ENCODE measurements around the gene PTGER1. TPM values are rescaled to one million over a fixed set of nuclear protein-coding genes. Genes with fewer than 3 reads are reported as not detected.
"Not testable (repeated sequence)": the region's sequence is repeated elsewhere in the genome, so short reads cannot be mapped to it uniquely, and the experiment has no call there.

PTGER1 gene
- total RNA-seq, 1 experiment from 2014 or later: 0.42 TPM

DNA sequence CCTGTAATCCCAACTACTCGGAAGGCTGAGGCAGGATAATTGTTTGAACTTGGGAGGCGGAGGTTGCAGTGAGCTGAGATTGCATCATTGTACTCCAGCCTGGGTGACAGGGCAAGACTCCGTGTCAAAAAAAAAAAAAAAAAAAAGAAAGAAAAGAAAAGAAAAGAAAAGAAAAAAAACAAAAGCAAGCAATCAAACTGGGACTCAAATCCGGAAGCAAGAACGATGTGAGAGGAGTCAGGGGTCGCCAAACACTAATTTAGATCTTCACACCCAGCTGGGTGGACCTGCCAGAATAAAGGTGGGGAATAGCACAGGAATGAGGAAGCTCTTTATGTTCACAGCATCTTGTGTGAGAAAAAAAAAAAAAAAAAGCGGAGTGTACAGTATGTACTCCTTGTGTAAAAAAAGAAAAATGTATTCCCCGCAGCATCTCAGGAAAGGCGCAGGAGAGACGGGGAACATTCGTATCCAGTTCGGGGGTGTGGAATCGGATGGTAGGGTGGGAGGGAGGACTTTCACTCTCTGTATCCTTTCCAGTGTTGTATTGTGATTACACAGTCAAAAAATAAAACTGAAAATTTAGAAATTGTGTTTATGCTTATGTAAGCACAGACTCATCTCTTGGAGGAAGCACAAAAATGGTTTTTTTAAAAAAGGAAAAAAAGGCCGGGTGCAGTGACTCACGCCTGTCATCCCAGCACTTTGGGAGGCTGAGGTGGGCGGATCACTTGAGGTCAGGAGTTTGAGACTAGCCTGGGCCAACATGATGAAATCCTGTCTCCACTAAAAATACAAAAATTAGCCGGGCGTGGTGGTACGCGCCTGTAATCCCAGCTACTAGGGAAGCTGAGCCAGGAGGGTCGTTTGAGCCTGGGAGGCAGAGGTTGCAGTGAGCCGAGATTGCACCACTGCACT, 35.4 kb upstream of the PTGER1 start:
- Mint-ChIP-seq H3K4me3 (ENCODE audit: unreplicated experiment) (peak overlapping the region; percentile 64), H3K36me3 (ENCODE audit: insufficient read depth, unreplicated experiment) (peaks cover 32% of the 10 kb centered on the region), H3K27ac (ENCODE audit: low read depth, unreplicated experiment) (peak overlapping the region; percentile 86), H3K4me1 (ENCODE audit: insufficient read depth, unreplicated experiment) (peaks cover 20% of the 10 kb centered on the region), H3K27me3 (ENCODE audit: insufficient read depth, unreplicated experiment) (no peaks in the 10 kb centered on the region), H3K9me3 (ENCODE audit: unreplicated experiment) (no peaks in the 10 kb centered on the region)
- no TSS peak for BruUV-seq (replicated peaks)
- TF ChIP-seq, protein P1, sequence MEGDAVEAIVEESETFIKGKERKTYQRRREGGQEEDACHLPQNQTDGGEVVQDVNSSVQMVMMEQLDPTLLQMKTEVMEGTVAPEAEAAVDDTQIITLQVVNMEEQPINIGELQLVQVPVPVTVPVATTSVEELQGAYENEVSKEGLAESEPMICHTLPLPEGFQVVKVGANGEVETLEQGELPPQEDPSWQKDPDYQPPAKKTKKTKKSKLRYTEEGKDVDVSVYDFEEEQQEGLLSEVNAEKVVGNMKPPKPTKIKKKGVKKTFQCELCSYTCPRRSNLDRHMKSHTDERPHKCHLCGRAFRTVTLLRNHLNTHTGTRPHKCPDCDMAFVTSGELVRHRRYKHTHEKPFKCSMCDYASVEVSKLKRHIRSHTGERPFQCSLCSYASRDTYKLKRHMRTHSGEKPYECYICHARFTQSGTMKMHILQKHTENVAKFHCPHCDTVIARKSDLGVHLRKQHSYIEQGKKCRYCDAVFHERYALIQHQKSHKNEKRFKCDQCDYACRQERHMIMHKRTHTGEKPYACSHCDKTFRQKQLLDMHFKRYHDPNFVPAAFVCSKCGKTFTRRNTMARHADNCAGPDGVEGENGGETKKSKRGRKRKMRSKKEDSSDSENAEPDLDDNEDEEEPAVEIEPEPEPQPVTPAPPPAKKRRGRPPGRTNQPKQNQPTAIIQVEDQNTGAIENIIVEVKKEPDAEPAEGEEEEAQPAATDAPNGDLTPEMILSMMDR (IDR thresholded peaks at IDR 0.05; ENCODE audit: unreplicated experiment): no peak
- POLR2A ChIA-PET: interaction anchor here (0.6 to 15.7 kb wide), 15 partner anchors 8 to 430 kb away, joined by 3 to 203 read pairs (median 4); partner anchors contain the start of genes DNAJB1, GIPC1 and ZNF333
- intact Hi-C loops (cut with micrococcal nuclease): no loop called here
- DNase-seq (ENCODE audit: unreplicated experiment): peak; percentile 80
- CTCF ChIA-PET: interaction anchor here (0.6 to 2.6 kb wide), 7 partner anchors 9 to 162 kb away, joined by 3 to 9 read pairs (median 3); no protein-coding TSS in a partner anchor

DNA sequence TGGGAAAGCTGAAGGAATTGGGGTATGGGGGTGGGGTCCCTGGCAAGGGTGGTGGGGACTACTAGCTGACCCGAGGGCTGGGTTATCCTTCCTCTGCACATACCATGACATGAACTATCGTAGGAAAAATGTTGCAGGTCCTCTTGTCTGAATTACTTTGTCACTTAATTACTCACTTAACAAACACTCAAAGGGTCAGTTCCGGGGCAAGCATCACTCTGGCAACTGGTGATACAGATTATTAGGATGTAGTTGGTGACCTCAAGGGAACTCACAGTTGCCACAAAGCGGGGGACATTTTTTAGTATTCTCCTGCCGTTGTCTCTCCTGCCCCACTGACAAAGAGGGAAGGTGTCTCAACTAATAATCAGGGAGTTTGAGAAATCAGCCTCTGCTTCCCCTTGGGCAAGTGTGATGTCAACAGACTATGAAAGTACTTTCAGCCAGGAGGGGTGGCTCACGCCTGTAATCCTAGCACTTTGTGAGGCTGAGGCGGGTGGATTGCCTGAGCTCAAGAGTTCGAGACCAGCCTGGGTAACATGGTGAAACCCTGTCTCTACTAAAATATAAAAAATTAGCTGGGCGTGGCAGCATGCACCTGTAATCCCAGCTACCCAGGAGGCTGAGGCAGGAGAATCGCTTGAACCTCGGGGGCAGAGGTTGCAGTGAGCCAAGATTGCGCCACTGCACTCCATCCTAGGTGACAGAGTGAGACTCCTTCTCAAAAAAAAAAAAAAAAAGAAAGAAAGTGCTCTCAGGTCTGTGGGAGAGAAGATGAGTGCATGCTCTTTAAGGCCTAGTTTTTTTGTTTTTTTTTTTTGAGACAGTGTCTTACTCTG, 32.8 kb upstream of the PTGER1 start:
- intact Hi-C loops (cut with micrococcal nuclease): no loop called here
- Mint-ChIP-seq H3K4me3 (ENCODE audit: unreplicated experiment) (no peak overlapping the region), H3K4me1 (ENCODE audit: insufficient read depth, unreplicated experiment) (peaks cover 32% of the 10 kb centered on the region), H3K27ac (ENCODE audit: low read depth, unreplicated experiment) (peak overlapping the region; percentile 71), H3K36me3 (ENCODE audit: insufficient read depth, unreplicated experiment) (peaks cover 6% of the 10 kb centered on the region), H3K27me3 (ENCODE audit: insufficient read depth, unreplicated experiment) (no peaks in the 10 kb centered on the region), H3K9me3 (ENCODE audit: unreplicated experiment) (no peaks in the 10 kb centered on the region)
- TF ChIP-seq, protein P1 (IDR thresholded peaks at IDR 0.05; ENCODE audit: unreplicated experiment): no peak
- BruUV-seq (replicated peaks): no TSS peak
- peak; percentile 60 for DNase-seq (ENCODE audit: unreplicated experiment)
- POLR2A ChIA-PET: interaction anchor here (0.9 to 15.7 kb wide), 4 partner anchors 10 to 28 kb away, joined by 3 to 203 read pairs (median 125); partner anchors contain the start of genes DNAJB1, GIPC1 and TECR
- CTCF ChIA-PET: interaction anchor here (0.7 to 6.2 kb wide), 4 partner anchors 9 to 1901 kb away, joined by 3 to 53 read pairs (median 17); partner anchors contain the start of genes DNAJB1 and NDUFB7

DNA sequence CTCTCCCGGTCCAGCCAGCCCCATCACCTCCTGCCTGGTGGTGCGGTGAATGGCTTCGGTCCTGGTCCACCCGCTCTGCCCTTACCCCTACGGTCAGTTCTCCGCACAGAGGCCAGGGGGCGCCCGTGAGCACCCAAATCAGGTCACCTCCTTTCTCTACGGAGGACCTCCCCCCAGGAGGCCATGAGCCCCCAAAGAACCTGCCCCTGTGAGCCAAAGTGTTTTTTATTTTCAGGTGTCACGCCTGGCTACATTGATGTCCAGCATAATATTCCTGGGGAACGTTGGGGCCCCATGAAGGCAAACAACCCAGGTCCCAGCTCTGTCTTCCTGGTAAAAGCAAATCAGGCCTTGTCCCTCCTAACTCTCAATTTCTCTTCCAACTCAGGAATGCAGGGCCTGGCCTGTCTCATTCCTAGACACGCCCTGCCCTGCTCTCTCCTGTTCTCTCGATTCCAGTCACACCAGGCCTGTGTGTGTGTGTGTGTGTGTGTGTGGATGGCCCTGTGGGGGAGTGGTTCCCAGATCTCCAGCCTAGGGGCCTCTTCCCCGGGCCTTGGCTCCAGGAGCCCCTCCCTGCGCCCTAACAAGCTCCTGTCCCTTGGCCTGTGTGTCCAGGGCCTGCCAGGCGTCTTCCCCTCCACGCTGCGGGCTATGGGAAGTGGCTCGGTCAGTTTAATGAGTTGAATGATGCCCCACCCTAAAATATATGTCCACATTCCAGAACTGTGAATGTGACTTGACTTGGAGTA, 30.5 kb upstream of the PTGER1 start:
- BruUV-seq (replicated peaks): TSS peak; percentile 90
- CTCF ChIA-PET: interaction anchor here (0.6 to 6.2 kb wide), 14 partner anchors 9 to 1557 kb away, joined by 3 to 53 read pairs (median 4); partner anchors contain the start of genes DNAJB1, GIPC1 and NDUFB7
- no peaks in the 10 kb centered on the region for H3K9me3 Mint-ChIP-seq (ENCODE audit: unreplicated experiment)
- TF ChIP-seq, protein P1 (IDR thresholded peaks at IDR 0.05; ENCODE audit: unreplicated experiment): peak; percentile 85
- peaks cover 6% of the 10 kb centered on the region for H3K36me3 Mint-ChIP-seq (ENCODE audit: insufficient read depth, unreplicated experiment)
- intact Hi-C loops (cut with micrococcal nuclease): no loop called here
- POLR2A ChIA-PET: interaction anchor here (0.6 to 15.7 kb wide), 14 partner anchors 8 to 653 kb away, joined by 3 to 203 read pairs (median 5); partner anchors contain the start of genes ADGRE5, ASF1B, DNAJB1 and GIPC1
- H3K4me1 Mint-ChIP-seq (ENCODE audit: insufficient read depth, unreplicated experiment): peaks cover 33% of the 10 kb centered on the region
- H3K27me3 Mint-ChIP-seq (ENCODE audit: insufficient read depth, unreplicated experiment): no peaks in the 10 kb centered on the region
- peak overlapping the region; percentile 96 for H3K27ac Mint-ChIP-seq (ENCODE audit: low read depth, unreplicated experiment)
- peak; percentile 89 for DNase-seq (ENCODE audit: unreplicated experiment)
- peak overlapping the region; percentile 65 for H3K4me3 Mint-ChIP-seq (ENCODE audit: unreplicated experiment)

DNA sequence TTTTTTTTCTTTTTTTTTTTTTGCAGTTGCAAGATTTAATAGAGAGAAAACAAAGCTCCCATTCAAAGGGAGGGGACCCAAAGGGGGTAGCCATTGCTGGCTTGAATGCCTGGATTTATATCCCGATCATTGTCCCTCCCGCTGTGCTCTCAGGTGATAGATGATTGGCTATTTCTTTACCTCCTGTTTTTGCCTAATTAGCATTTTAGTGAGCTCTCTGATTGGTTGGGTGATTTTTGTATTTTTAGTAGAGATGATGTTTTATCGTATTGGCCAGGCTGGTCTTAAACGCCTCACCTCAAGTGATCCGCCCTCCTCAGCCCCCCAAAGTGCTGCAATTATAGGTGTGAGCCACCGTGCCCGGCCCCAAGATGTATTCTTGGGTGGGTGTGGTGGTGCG, 29.4 kb upstream of the PTGER1 start:
- POLR2A ChIA-PET: interaction anchor here (0.6 to 15.7 kb wide), 6 partner anchors 7 to 377 kb away, joined by 3 to 203 read pairs (median 51); partner anchors contain the start of genes ASF1B, DNAJB1, GIPC1 and TECR
- intact Hi-C loops (cut with micrococcal nuclease); H3K9me3 Mint-ChIP-seq (ENCODE audit: unreplicated experiment); H3K4me3 Mint-ChIP-seq (ENCODE audit: unreplicated experiment); H3K36me3 Mint-ChIP-seq (ENCODE audit: insufficient read depth, unreplicated experiment); DNase-seq (ENCODE audit: unreplicated experiment); BruUV-seq (replicated peaks); H3K27me3 Mint-ChIP-seq (ENCODE audit: insufficient read depth, unreplicated experiment): not testable (repeated sequence)
- Mint-ChIP-seq H3K27ac (ENCODE audit: low read depth, unreplicated experiment) (peak overlapping the region; percentile 96), H3K4me1 (ENCODE audit: insufficient read depth, unreplicated experiment) (peaks cover 33% of the 10 kb centered on the region)
- CTCF ChIA-PET: interaction anchor here (0.6 to 6.2 kb wide), 13 partner anchors 8 to 611 kb away, joined by 3 to 53 read pairs (median 3); partner anchors contain the start of genes DNAJB1 and GIPC1
